Gastrocnemius medialis (tissue), 4 donors: Measurements from ENCODE around the gene TAPBPL. TPM values are rescaled to one million over a fixed set of nuclear protein-coding genes. Genes with fewer than 3 reads are reported as not detected.
"Not testable (repeated sequence)": the region's sequence is repeated elsewhere in the genome, so short reads cannot be mapped to it uniquely, and the experiment has no call there.

ENCODE experiments used
- ATAC-seq, 2 donors: fragments of 150-250 bp; one replicate each; pipeline ENCODE4 v1.9.1; 2016
- DNase-seq, 2 donors: peaks; one replicate each; pipeline ENCODE4 v3.0.0-alpha.2; 2019
- H3K27ac ChIP-seq, 4 donors: fragments of 200-600 bp; sonication (generic); 1 replicate in 1 of 4; 2 replicates in 3 of 4; pipeline ENCODE4 v1.5.1; 2016 to 2018; ENCODE audit warnings: mild to moderate bottlenecking in 2 of 4, moderate library complexity in 1 of 4
- H3K27me3 ChIP-seq, 3 donors: fragments of 200-600 bp; sonication (generic) in 2 of 3; 1 replicate in 1 of 3; 2 replicates in 2 of 3; pipeline versions ENCODE4 v1.5.1 to v1.6.0; 2016 to 2019; ENCODE audit warnings: mild to moderate bottlenecking in 1 of 3, moderate library complexity in 1 of 3
- H3K36me3 ChIP-seq, 2 donors: fragments of 200-600 bp; sonication (generic) in 1 of 2; one replicate each; pipeline ENCODE4 v1.5.1; 2017 to 2018
- H3K4me1 ChIP-seq, 2 donors: fragments of 200-600 bp; sonication (generic) in 1 of 2; one replicate each; pipeline ENCODE4 v1.5.1; 2016 to 2017; ENCODE audit warnings: mild to moderate bottlenecking in 2 of 2
- H3K4me3 ChIP-seq, 4 donors: fragments of 200-600 bp; sonication (generic) in 3 of 4; 1 replicate in 1 of 4; 2 replicates in 3 of 4; pipeline ENCODE4 v1.5.1; 2016 to 2019; ENCODE audit warnings: mild to moderate bottlenecking in 2 of 4
- H3K9me3 ChIP-seq, 3 donors: fragments of 200-600 bp; sonication (generic) in 2 of 3; 1 replicate in 1 of 3; 2 replicates in 2 of 3; pipeline ENCODE4 v1.5.1; 2016 to 2019
- POLR2A ChIP-seq, 2 donors: fragments of 450-650 bp; IDR thresholded peaks; one replicate each; pipeline ENCODE4 v1.6.1; 2017; ENCODE audit warnings: antibody characterized with exemption in 2 of 2, mild to moderate bottlenecking in 2 of 2, moderate library complexity in 2 of 2
- in situ Hi-C, 4 donors: fragments of 200-750 bp; cut with MboI; loops; one replicate each; pipeline versions ENCODE4 v1.15.0 to v1.8.0; 2017; ENCODE audit warnings: low sequenced_read_pairs in 4 of 4
- intact Hi-C: fragments of 100-400 bp; cut with DNase I; formaldehyde crosslinking; loops from one replicate; pipeline ENCODE4 v1.15.1; 2023; ENCODE audit warnings: low total_unique reads
- total RNA-seq, 4 donors: library from RNA; depleted of rRNA; stranded (reverse); fragments of >200 nt; gene quantifications; one replicate each; pipeline versions ENCODE4 v1.1.0 to v1.2.3, GENCODE V29; 2016
- TF ChIP-seq, protein P1 (sequence below), 5 experiments: fragments of 450-650 bp in 3 of 5; fragments of 200-600 bp in 2 of 5; sonication (generic) in 2 of 5; IDR thresholded peaks in 4 of 5; conservative IDR thresholded peaks in 1 of 5; 1 replicate in 4 of 5; 2 replicates in 1 of 5; pipeline ENCODE4 v1.5.1; 2016 to 2019; ENCODE audit warnings: antibody characterized with exemption in 5 of 5, mild to moderate bottlenecking in 3 of 5, moderate library complexity in 3 of 5

TAPBPL gene
- total RNA-seq, 4 donors from 2014 or later: 3.8 to 8.6 (median 5.8) TPM

DNA sequence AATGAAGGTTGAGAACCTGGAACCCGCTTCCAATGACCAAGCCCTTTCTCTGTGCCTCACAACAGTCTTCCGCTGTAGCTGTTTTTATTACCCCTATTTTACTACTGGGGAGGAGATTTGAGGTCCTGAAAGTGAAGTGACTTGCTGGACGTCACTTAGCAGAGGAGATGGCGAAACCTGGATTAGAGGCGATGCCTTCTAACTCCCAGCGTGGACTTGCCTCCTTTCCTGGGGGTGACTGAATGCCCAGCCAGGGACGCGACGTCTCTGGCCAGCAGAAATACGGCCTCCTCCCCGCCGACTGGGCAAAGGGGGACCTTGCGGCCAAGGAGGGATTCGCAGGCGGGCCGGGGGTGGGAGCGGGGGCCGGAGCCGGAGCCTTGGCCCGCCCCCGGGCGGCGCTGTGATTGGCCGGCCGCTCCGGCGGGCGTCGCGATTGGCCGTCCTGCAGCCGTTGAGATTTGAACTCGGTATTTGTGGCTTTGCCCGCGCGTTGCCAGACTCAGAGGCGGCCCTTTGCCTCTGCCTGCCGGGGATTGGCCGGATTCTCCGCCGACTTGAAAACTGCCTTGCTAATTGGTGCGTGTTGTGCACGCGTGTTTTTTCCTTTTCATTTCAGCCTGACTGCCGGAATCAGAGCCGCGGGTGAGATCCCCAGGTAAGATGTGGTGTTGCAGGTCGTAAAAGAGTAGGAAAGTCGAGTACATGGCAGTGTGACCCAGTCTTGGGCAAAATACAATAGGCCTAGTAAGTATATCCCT lies 41.8 kb downstream of the TAPBPL start, which contains the start of gene NCAPD2:
TSS of gene NCAPD2 (plus strand) at position 606 of the 761 bp plus-strand sequence. CDS start 997 bp downstream, outside the sequence.
- DNase-seq: peak; percentile 94 to 95
- in situ Hi-C loops (loop anchor here in 1 of 4 donors (5.0 kb wide), 1 partner anchor 39 kb away; the partner anchor contains the start of gene GAPDH), intact Hi-C loops (loop anchor here (1.0 to 10.0 kb wide), 4 partner anchors 22 to 191 kb away; partner anchors contain the start of genes GAPDH and ZNF384)

DNA sequence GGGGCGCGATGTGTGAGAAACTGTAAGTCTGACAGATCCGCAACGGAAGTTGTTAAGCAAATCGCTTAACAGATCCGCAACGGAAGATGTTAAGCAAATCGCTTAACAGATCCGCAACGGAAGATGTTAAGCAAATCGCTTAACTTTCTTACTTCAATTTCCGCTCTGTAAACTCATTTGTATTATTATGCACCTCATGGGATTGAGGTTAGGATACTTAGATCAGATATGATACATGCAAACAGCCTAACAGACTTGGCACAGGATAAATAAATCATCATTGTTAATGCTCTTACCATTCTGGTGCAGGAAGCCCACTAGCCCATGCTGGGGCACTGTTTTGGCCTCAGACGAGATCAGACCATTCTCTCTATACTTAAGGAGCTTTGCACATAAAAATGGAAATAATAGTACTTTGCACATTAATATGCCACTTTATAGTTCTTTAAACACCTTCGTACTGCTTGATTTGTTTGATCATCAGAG lies 42.5 kb downstream of the TAPBPL start:
- intact Hi-C loops (loop anchor here (5.0 to 10.0 kb wide), 2 partner anchors 157 to 190 kb away; partner anchors contain the start of gene ZNF384), in situ Hi-C loops (loop anchor here in 1 of 4 donors (5.0 kb wide), 1 partner anchor 38 kb away; the partner anchor contains the start of gene GAPDH)
- no peak for TF ChIP-seq POLR2A (IDR thresholded peaks at IDR 0.05)
- TF ChIP-seq, protein P1, sequence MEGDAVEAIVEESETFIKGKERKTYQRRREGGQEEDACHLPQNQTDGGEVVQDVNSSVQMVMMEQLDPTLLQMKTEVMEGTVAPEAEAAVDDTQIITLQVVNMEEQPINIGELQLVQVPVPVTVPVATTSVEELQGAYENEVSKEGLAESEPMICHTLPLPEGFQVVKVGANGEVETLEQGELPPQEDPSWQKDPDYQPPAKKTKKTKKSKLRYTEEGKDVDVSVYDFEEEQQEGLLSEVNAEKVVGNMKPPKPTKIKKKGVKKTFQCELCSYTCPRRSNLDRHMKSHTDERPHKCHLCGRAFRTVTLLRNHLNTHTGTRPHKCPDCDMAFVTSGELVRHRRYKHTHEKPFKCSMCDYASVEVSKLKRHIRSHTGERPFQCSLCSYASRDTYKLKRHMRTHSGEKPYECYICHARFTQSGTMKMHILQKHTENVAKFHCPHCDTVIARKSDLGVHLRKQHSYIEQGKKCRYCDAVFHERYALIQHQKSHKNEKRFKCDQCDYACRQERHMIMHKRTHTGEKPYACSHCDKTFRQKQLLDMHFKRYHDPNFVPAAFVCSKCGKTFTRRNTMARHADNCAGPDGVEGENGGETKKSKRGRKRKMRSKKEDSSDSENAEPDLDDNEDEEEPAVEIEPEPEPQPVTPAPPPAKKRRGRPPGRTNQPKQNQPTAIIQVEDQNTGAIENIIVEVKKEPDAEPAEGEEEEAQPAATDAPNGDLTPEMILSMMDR (IDR thresholded peaks at IDR 0.05 in 4 of 5, conservative IDR thresholded peaks at IDR 0.05 in 1 of 5): no peak
- no peak for ATAC-seq
- Histone ChIP-seq H3K9me3 (no peaks in the 10 kb centered on the region), H3K27ac (peak overlapping the region; percentile 51 to 100 (median 98)), H3K36me3 (peaks cover 4 to 47% of the 10 kb centered on the region in 2 donors), H3K4me1 (peaks cover 21 to 27% of the 10 kb centered on the region in 2 donors), H3K27me3 (no peaks in the 10 kb centered on the region), H3K4me3 (peak overlapping the region; percentile 65 to 99 (median 84))
- DNase-seq: no peak

More for the DNA sequence above, 41.8 kb downstream of the TAPBPL start, which contains the start of gene NCAPD2:
- peak; percentile 65 to 89 for TF ChIP-seq POLR2A (IDR thresholded peaks at IDR 0.05)
- TF ChIP-seq, protein P1 (IDR thresholded peaks at IDR 0.05 in 4 of 5, conservative IDR thresholded peaks at IDR 0.05 in 1 of 5): peak; percentile 54 to 79 (median 60)
- H3K27me3 ChIP-seq: no peaks in the 10 kb centered on the region
- peaks cover 4 to 41% of the 10 kb centered on the region in 2 donors for H3K36me3 ChIP-seq
- peak; percentile 90 to 92 for ATAC-seq
- H3K4me1 ChIP-seq: peaks cover 21 to 27% of the 10 kb centered on the region in 2 donors
- H3K4me3 ChIP-seq: peak within 1 kb of the TSS; percentile 81 to 99 (median 88)
- H3K9me3 ChIP-seq: no peaks in the 10 kb centered on the region
- H3K27ac ChIP-seq: peak within 1 kb of the TSS; percentile 93 to 100 (median 98)

DNA sequence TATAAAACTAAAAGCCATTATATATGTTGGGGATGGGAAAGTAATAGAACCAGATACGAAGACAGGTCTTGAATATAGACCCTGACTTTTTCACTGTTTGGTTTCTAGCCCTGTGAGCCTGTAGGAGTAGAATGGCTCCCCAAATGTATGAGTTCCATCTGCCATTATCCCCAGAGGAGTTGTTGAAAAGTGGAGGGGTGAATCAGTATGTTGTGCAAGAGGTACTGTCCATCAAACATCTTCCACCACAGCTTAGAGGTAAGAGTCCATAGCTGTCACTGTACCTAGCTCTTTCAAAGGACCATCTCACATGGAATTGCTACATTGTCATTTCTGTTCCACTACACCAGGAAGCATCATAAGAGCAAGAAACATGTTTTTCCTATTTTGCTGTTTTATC lies 43.1 kb downstream of the TAPBPL start:
- Histone ChIP-seq H3K4me3 (peak overlapping the region in 2 of 4 donors; percentile 65 to 81), H3K36me3 (peaks cover 4 to 53% of the 10 kb centered on the region in 2 donors), H3K27ac (no peak overlapping the region), H3K4me1 (peaks cover 21 to 27% of the 10 kb centered on the region in 2 donors), H3K27me3 (no peaks in the 10 kb centered on the region), H3K9me3 (no peaks in the 10 kb centered on the region)
- TF ChIP-seq POLR2A (IDR thresholded peaks at IDR 0.05): no peak
- TF ChIP-seq, protein P1 (IDR thresholded peaks at IDR 0.05 in 4 of 5, conservative IDR thresholded peaks at IDR 0.05 in 1 of 5): no peak
- in situ Hi-C loops (loop anchor here in 1 of 4 donors (5.0 kb wide), 1 partner anchor 37 kb away; the partner anchor contains the start of gene GAPDH), intact Hi-C loops (loop anchor here (5.0 to 10.0 kb wide), 2 partner anchors 158 to 190 kb away; partner anchors contain the start of gene ZNF384)
- DNase-seq (no peak), ATAC-seq (no peak)

DNA sequence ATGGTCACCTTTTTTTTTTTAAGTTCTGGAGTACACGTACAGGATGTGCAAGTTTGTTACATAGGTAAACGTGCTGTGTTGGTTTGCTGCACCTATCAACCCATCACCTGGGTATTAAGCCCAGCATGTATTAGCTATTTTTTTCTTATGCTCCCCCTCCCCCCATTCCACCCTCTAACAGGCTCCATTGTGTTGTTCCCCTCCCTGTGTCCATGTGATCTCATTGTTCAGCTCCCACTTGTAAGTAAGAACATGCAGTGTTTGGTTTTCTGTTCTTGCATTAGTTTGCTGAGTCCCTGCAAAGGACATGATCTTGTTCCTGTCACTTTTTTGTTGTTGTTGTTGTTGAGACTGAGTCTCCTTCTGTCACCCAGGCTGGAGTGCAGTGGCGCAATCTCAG lies 45.4 kb downstream of the TAPBPL start:
- intact Hi-C loops: loop anchor here (10.0 kb wide), 1 partner anchor 188 kb away; the partner anchor contains the start of gene ZNF384
- H3K27ac ChIP-seq, H3K4me3 ChIP-seq, ATAC-seq, H3K27me3 ChIP-seq, H3K9me3 ChIP-seq, in situ Hi-C loops, DNase-seq: not testable (repeated sequence)
- Histone ChIP-seq H3K4me1 (peaks cover 18 to 21% of the 10 kb centered on the region in 2 donors), H3K36me3 (peaks cover 0 to 45% of the 10 kb centered on the region in 2 donors)
